ENCODE measurements around the gene IRGQ. TPM values are rescaled to one million over a fixed set of nuclear protein-coding genes. Genes with fewer than 3 reads are reported as not detected.
A peak's percentile ranks its signal among the peaks of the same experiment; 100 is the strongest.

The IRGQ gene, protein sequence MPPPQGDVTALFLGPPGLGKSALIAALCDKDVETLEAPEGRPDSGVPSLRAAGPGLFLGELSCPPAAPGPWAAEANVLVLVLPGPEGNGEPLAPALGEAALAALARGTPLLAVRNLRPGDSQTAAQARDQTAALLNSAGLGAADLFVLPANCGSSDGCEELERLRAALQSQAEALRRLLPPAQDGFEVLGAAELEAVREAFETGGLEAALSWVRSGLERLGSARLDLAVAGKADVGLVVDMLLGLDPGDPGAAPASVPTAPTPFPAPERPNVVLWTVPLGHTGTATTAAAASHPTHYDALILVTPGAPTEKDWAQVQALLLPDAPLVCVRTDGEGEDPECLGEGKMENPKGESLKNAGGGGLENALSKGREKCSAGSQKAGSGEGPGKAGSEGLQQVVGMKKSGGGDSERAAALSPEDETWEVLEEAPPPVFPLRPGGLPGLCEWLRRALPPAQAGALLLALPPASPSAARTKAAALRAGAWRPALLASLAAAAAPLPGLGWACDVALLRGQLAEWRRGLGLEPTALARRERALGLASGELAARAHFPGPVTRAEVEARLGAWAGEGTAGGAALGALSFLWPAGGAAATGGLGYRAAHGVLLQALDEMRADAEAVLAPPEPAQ
- total RNA-seq = 40.9 TPM
- 1 to 10 TPM in 3 of 4 donors, under 1 TPM in 1; 0.54 to 3.0 (median 1.5) TPM for polyA plus RNA-seq

DNA sequence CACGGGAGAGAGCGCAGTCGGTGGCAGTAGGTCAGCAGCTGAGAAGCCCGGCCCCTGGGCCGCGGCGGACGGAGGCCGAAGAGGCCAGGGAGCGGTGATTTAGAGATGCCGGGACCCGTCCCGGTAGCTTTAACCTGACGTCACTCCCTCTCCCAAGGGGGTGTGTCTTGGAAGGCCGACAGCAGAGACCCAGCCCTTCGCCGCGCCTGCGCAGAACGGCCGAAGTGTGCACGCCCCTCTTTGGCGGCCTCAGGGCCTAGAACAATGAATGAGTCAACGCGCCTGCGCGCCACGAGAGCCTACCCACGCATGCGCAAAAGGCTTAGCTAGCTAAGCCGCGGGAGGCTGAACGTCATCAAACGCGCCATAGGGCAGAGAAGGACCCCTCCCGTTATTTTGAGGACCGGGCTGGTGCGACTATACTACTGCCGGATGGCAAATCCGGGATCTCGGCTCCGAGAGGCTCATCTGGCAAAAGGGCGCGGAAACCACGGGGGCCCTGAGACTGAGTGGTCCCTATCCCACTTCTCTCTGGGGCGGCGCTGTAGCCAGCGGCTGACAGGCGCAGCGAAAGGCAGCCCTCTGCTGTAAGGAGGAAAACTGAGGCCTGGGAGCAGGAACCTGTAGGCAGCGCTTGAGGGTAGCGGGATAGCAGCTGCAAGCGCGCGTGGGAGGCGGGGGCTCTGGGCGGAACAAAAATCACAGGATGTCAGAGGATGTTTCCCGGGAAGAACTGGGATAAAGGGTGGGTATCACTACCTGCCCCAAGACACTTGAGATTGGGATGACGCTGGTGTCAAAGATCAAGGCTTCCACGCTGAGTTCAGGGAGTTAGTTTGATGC lies at the start of gene IRGQ, which contains the start of gene ZNF576:
Gene IRGQ, minus strand, starts transcription at position 136 of the 843 bp plus-strand sequence. CDS start 796 bp downstream, outside the sequence.
Gene ZNF576, plus strand, starts transcription at position 597 of the 843 bp plus-strand sequence. CDS start 514 bp downstream, outside the sequence.
- peaks cover 7 to 59% (median 34%) of the 10 kb centered on the region in 4 donors for H3K4me1 Mint-ChIP-seq
- no peaks in the 10 kb centered on the region for H3K9me3 ChIP-seq (ENCODE audit: control insufficient read depth in 2 of 2, low read length in 2 of 2)
- H3K27me3 ChIP-seq (ENCODE audit: control insufficient read depth, insufficient read depth, low read length) = no peaks in the 10 kb centered on the region
- peaks cover 0 to 1% (median 0%) of the 10 kb centered on the region in 7 donors for H3K9me3 Mint-ChIP-seq
- peak within 1 kb of the TSS; percentile 99 to 100 (median 100) for H3K27ac Mint-ChIP-seq
- H3K36me3 Mint-ChIP-seq = peaks cover 14% of the 10 kb centered on the region
- peaks cover 6% of the 10 kb centered on the region for H3K27me3 Mint-ChIP-seq
- peaks cover 25% of the 10 kb centered on the region for H3K36me3 ChIP-seq (ENCODE audit: control insufficient read depth, insufficient read depth, low read length)
- H3K4me1 ChIP-seq (ENCODE audit: control insufficient read depth, insufficient read depth, low read length, poor library complexity, severe bottlenecking) = peaks cover 43% of the 10 kb centered on the region
- ATAC-seq (ENCODE audit: low read depth in 2 of 2) (peak; percentile 75 to 77), DNase-seq (peak; percentile 99 to 100 (median 99))
- peak within 1 kb of the TSS; percentile 91 for H3K4me3 ChIP-seq (ENCODE audit: low read depth, low read length)
- H3K27ac ChIP-seq (ENCODE audit: insufficient read depth, low read length, poor library complexity, severe bottlenecking) = peak within 1 kb of the TSS; percentile 98
- H3K4me3 Mint-ChIP-seq = peak within 1 kb of the TSS; percentile 94 to 97 (median 96)

- H3K9me3 Mint-ChIP-seq = peaks cover 0 to 10% (median 2%) of the 10 kb centered on the region in 7 donors
- Histone ChIP-seq H3K4me1 (ENCODE audit: control insufficient read depth, insufficient read depth, low read length, poor library complexity, severe bottlenecking) (peaks cover 7% of the 10 kb centered on the region), H3K27me3 (ENCODE audit: control insufficient read depth, insufficient read depth, low read length) (peaks cover 4% of the 10 kb centered on the region), H3K27ac (ENCODE audit: insufficient read depth, low read length, poor library complexity, severe bottlenecking) (no peak overlapping the region), H3K9me3 (ENCODE audit: control insufficient read depth in 2 of 2, low read length in 2 of 2) (no peaks in the 10 kb centered on the region), H3K4me3 (ENCODE audit: low read depth, low read length) (no peak overlapping the region), H3K36me3 (ENCODE audit: control insufficient read depth, insufficient read depth, low read length) (no peaks in the 10 kb centered on the region)
- H3K4me1 Mint-ChIP-seq = peaks cover 0 to 18% (median 3%) of the 10 kb centered on the region in 4 donors
- DNase-seq (no peak), ATAC-seq (ENCODE audit: low read depth in 2 of 2) (no peak)
- peaks cover 35% of the 10 kb centered on the region for H3K27me3 Mint-ChIP-seq
- H3K27ac Mint-ChIP-seq = no peak overlapping the region
- peaks cover 5% of the 10 kb centered on the region for H3K36me3 Mint-ChIP-seq
- H3K4me3 Mint-ChIP-seq = no peak overlapping the region
These were observed 48.2 kb upstream of the IRGQ start for GRCh38 chr19:43644181-43644580.

GRCh38 chr19:43643326-43643725 lies 47.4 kb upstream of the IRGQ start:
- Mint-ChIP-seq H3K27ac (no peak overlapping the region), H3K4me3 (no peak overlapping the region)

GRCh38 chr19:43642531-43642930 lies 46.6 kb upstream of the IRGQ start:
- Mint-ChIP-seq H3K27me3 (peaks cover 52% of the 10 kb centered on the region), H3K4me3 (peak overlapping the region in 2 of 4 donors; percentile 33 to 49), H3K9me3 (peaks cover 0 to 10% (median 2%) of the 10 kb centered on the region in 7 donors)

More at GRCh38 chr19:43643326-43643725, 47.4 kb upstream of the IRGQ start:
- Mint-ChIP-seq H3K4me1 (peaks cover 0 to 22% (median 8%) of the 10 kb centered on the region in 4 donors), H3K27me3 (peaks cover 44% of the 10 kb centered on the region), H3K9me3 (peaks cover 0 to 10% (median 2%) of the 10 kb centered on the region in 7 donors), H3K36me3 (peaks cover 5% of the 10 kb centered on the region)
- Histone ChIP-seq H3K9me3 (ENCODE audit: control insufficient read depth in 2 of 2, low read length in 2 of 2) (no peaks in the 10 kb centered on the region), H3K27me3 (ENCODE audit: control insufficient read depth, insufficient read depth, low read length) (peaks cover 13% of the 10 kb centered on the region), H3K27ac (ENCODE audit: insufficient read depth, low read length, poor library complexity, severe bottlenecking) (no peak overlapping the region), H3K4me1 (ENCODE audit: control insufficient read depth, insufficient read depth, low read length, poor library complexity, severe bottlenecking) (peaks cover 9% of the 10 kb centered on the region), H3K4me3 (ENCODE audit: low read depth, low read length) (no peak overlapping the region), H3K36me3 (ENCODE audit: control insufficient read depth, insufficient read depth, low read length) (no peaks in the 10 kb centered on the region)
- ATAC-seq (ENCODE audit: low read depth in 2 of 2) (no peak), DNase-seq (no peak)

DNA sequence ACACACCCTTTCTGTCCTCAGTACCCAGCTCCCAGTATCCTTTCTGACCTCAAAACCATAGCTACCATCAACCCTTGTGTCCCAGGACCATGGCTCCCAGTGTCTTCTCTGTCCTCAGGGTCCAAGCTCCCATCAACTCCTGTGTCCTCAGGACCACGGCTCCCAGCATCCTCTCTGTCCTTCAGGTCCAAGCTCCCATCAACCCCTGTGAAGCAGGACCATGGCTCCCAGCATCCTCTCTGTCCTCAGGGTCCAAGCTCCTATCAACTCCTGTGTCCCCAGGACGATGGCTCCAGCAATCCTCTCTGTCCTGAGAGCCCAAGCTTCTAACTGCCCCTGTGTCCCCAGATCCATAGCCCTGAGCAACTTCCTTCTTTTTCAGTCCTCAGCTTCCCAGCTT lies 45.4 kb upstream of the IRGQ start:
- H3K9me3 ChIP-seq (ENCODE audit: control insufficient read depth in 2 of 2, low read length in 2 of 2) = no peaks in the 10 kb centered on the region
- H3K27me3 ChIP-seq (ENCODE audit: control insufficient read depth, insufficient read depth, low read length) = peaks cover 21% of the 10 kb centered on the region
- DNase-seq (no peak), ATAC-seq (ENCODE audit: low read depth in 2 of 2) (no peak)
- H3K27me3 Mint-ChIP-seq = peaks cover 61% of the 10 kb centered on the region
- no peaks in the 10 kb centered on the region for H3K36me3 ChIP-seq (ENCODE audit: control insufficient read depth, insufficient read depth, low read length)
- peak overlapping the region; percentile 70 to 87 (median 80) for H3K4me3 Mint-ChIP-seq
- peaks cover 2% of the 10 kb centered on the region for H3K36me3 Mint-ChIP-seq
- no peak overlapping the region for H3K4me3 ChIP-seq (ENCODE audit: low read depth, low read length)
- H3K4me1 ChIP-seq (ENCODE audit: control insufficient read depth, insufficient read depth, low read length, poor library complexity, severe bottlenecking) = peaks cover 9% of the 10 kb centered on the region
- H3K27ac Mint-ChIP-seq = peak overlapping the region in 1 of 3 donors; percentile 67
- H3K4me1 Mint-ChIP-seq = peaks cover 0 to 22% (median 9%) of the 10 kb centered on the region in 4 donors
- H3K27ac ChIP-seq (ENCODE audit: insufficient read depth, low read length, poor library complexity, severe bottlenecking) = no peak overlapping the region
- peaks cover 0 to 5% (median 2%) of the 10 kb centered on the region in 7 donors for H3K9me3 Mint-ChIP-seq

More at GRCh38 chr19:43642531-43642930, 46.6 kb upstream of the IRGQ start:
- peaks cover 15% of the 10 kb centered on the region for H3K27me3 ChIP-seq (ENCODE audit: control insufficient read depth, insufficient read depth, low read length)
- peaks cover 9% of the 10 kb centered on the region for H3K4me1 ChIP-seq (ENCODE audit: control insufficient read depth, insufficient read depth, low read length, poor library complexity, severe bottlenecking)
- peaks cover 5% of the 10 kb centered on the region for H3K36me3 Mint-ChIP-seq
- H3K36me3 ChIP-seq (ENCODE audit: control insufficient read depth, insufficient read depth, low read length) = no peaks in the 10 kb centered on the region
- no peak overlapping the region for H3K27ac ChIP-seq (ENCODE audit: insufficient read depth, low read length, poor library complexity, severe bottlenecking)
- H3K9me3 ChIP-seq (ENCODE audit: control insufficient read depth in 2 of 2, low read length in 2 of 2) = no peaks in the 10 kb centered on the region
- no peak for ATAC-seq (ENCODE audit: low read depth in 2 of 2)
- peaks cover 0 to 22% (median 9%) of the 10 kb centered on the region in 4 donors for H3K4me1 Mint-ChIP-seq
- no peak overlapping the region for H3K4me3 ChIP-seq (ENCODE audit: low read depth, low read length)
- no peak for DNase-seq
- no peak overlapping the region for H3K27ac Mint-ChIP-seq

- H3K27ac Mint-ChIP-seq = peak overlapping the region in 1 of 3 donors; percentile 72
- H3K4me3 ChIP-seq (ENCODE audit: low read depth, low read length) = no peak overlapping the region
- H3K4me3 Mint-ChIP-seq = peak overlapping the region; percentile 27 to 85 (median 71)
- no peaks in the 10 kb centered on the region for H3K36me3 ChIP-seq (ENCODE audit: control insufficient read depth, insufficient read depth, low read length)
- no peak for ATAC-seq (ENCODE audit: low read depth in 2 of 2)
- peaks cover 0 to 22% (median 9%) of the 10 kb centered on the region in 4 donors for H3K4me1 Mint-ChIP-seq
- H3K27me3 Mint-ChIP-seq = peaks cover 70% of the 10 kb centered on the region
- H3K4me1 ChIP-seq (ENCODE audit: control insufficient read depth, insufficient read depth, low read length, poor library complexity, severe bottlenecking) = peaks cover 9% of the 10 kb centered on the region
- H3K36me3 Mint-ChIP-seq = no peaks in the 10 kb centered on the region
- DNase-seq = no peak
- no peak overlapping the region for H3K27ac ChIP-seq (ENCODE audit: insufficient read depth, low read length, poor library complexity, severe bottlenecking)
- H3K9me3 Mint-ChIP-seq = peaks cover 0 to 2% (median 0%) of the 10 kb centered on the region in 7 donors
- H3K27me3 ChIP-seq (ENCODE audit: control insufficient read depth, insufficient read depth, low read length) = peaks cover 21% of the 10 kb centered on the region
- no peaks in the 10 kb centered on the region for H3K9me3 ChIP-seq (ENCODE audit: control insufficient read depth in 2 of 2, low read length in 2 of 2)
These were observed 44.5 kb upstream of the IRGQ start for GRCh38 chr19:43640424-43640757.
